ENCODE measurements around the gene DCAF6.
A peak's percentile ranks its signal among the peaks of the same experiment; 100 is the strongest.
"Not testable (repeated sequence)": the region's sequence is repeated elsewhere in the genome, so short reads cannot be mapped to it uniquely, and the experiment has no call there.

DCAF6 gene

DNA sequence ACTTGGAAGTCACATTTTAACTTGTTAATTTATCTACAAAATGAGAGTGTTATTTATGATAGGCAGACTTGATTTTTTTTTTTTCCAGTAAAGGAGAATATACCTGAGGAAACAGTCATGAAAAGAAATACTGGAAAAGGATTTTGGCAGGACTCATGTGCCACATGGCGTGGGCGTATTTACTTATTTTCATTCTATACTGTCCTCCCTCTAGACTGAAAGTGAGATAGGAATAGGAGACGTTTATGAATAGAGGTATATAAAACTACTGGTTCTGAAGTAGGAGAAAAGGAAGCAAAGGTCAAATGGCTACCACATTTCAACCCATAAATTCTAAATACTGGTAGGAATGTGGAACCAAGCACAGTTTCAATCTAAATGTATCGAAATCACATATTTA, 95.1 kb downstream of the DCAF6 start:
- DNase-seq (ENCODE audit: low read depth in 2 of 2), result no peak

DNA sequence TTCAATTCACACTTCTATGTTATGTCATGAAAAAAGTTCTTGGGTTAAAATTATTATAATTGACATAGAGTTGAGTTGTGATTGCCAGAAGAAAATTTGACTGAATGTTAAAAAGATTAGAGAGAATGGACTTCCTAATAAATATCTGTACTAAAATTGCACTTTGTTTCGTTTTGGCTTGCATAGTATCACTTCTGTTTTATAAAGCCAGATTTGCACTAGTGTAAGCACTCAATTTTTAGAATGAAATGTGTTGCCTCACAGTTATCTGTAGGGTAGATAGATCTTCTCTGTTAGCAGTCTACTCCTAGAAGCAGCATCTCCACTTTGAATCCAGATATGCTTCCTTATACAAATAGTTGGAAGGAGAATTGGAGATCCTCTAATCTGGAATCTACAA, 95.5 kb downstream of the DCAF6 start:
- DNase-seq (ENCODE audit: low read depth in 2 of 2), result no peak

DNA sequence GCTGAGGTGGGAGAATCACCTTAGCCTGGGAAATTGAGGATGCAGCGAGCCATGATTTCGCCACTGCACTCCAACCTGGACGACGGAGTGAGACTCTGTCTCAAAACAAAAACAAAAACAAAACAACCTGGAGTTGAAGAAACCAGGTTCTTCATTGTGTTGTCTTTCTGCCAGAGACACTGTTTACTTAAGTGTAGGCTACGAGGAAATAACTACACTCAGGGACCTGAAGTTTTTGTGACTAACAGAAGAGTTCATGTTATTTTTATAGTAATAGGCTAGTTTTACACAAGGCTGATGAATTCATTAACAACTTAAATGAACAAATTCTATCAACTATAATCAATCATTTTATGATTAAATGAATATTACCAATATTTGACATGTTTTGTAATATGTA, 98.9 kb downstream of the DCAF6 start:
- DNase-seq (ENCODE audit: low read depth in 2 of 2), result no peak

DNA sequence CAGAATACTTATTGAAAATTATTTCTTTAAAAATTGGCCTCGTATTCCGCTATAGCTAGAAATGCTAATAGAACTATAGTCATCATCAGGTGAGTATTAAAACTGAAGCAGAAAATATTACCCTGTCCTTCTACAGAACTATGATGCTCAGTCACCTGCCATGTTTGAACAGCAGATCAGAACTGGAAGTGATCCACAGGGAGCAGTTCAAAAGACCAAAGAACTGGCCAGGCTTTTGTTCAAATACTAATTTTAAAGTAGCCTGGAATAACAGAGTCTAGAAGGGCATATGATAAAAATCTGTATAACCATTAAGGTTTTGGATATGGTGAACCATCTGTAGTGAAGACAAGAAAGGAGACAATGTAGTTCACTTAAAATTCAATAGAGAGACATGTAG, 105.9 kb downstream of the DCAF6 start:
- DNase-seq (ENCODE audit: low read depth in 2 of 2), result no peak

DNA sequence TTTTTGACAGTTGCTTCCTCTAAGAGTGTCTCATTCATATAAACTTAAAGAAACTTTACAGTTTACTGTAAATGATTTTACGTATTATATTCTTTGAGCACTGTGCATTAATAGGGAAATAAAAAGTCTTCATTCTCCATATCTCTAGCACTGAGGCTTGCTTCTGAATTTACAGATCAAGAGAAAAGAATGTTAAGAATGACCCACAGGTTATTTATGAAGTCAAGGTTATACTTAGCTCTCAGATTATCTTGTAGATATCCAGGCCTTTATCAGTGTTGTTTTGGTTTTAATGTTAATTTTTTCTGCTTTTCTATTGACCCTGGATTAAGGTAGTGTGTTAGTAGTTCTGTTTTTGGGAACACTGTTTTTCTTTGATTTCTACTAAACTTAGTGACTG, 108.8 kb downstream of the DCAF6 start:
- no peak for DNase-seq (ENCODE audit: low read depth in 2 of 2)

DNA sequence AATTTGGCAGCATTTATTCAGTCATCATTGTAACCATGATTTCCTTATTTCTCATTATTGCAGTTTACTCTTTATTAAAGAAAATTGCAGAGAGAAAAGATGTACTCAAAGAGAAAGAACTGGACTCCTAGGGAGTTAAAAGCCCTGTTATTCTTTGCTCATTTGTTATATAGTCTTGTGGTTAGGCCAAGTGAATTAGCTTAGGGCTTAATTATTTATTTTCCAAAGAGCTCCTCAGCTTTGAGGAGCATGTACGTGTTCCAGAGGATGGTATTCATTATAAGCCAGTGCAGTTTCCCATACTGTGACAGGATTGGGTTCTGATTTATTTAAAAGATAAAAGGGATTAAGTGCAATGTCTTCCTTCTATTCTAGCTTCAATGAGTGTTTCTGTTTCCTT, 113.8 kb downstream of the DCAF6 start:
- no peak for DNase-seq (ENCODE audit: low read depth in 2 of 2)

DNA sequence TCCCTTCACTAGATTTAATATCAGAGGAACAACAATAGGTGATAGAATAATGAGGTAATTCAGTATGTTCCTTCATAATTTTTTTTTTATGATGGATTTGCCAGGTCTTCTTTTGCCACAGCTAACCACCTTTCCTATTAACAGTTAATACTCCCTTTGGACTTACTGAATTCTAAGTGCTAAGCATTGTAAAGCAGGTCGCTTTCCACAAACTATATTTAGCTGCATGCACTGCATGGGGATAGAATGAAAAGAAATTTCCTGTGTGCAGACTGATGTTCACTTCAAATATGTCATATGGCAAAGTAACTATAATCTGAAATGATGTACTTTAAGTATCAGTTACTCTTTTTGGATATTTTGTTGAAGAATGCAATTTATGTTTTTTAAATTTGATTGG, 114.4 kb downstream of the DCAF6 start:
- DNase-seq (ENCODE audit: low read depth in 2 of 2), result no peak

DNA sequence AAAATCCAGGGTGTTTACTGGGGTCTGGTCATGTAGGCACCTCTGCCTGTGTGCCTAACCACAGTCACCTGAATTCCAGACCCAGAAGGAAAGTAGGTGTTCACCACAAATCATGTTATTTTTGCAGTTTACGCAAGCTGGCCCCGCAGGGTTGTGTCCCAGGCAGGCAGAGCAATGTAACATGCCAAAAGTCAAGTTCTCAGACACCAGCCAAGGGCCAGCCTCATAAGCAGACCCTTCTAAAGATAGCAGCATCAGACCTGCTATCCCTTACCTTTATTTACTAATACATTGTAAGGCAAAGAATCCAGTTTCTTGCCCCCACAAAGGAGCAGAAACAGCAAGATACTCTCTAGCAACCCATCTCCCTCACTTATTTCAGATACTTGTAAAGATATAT, 117.2 kb downstream of the DCAF6 start:
- no peak for DNase-seq (ENCODE audit: low read depth in 2 of 2)

DNA sequence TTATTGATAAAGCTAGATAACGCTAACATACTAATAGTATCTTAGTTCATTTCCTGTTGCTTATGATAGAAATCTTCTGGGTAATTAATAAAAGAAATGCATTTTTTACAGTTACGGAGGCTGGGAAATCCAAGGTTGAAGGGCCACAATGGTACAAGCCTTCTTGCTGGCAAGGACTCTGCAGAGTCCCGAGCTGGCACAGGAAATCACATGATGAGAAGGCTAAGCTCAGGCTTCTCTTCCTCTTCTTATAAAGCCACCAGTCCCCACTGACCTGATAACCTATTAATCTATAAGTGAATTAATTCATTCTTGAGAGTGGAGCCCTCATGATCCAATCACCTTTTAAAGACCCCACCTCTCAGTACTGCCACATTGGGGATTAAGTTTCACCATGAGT, 117.6 kb downstream of the DCAF6 start:
- no peak for DNase-seq (ENCODE audit: low read depth in 2 of 2)

DNA sequence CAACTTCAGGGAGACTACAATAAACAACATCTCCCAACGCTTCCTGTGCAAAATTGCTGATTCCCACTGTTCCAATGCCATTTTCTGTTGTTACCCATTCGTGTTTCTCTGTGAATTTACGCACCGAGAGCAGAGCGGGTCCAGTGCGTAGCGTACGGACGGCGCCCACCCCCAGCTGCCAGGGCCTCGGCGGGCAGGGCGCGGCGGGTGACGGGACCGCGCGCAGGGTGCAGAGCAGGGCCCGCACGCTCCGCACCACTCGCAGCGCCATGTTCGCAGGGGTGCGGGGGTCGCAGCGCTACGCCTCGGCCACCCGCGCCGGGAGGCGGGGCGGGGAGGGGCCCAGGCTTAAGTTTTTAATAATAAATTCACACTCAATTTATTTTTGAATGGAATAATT, 119.7 kb downstream of the DCAF6 start:
- not testable (repeated sequence) for DNase-seq (ENCODE audit: low read depth in 2 of 2)

DNA sequence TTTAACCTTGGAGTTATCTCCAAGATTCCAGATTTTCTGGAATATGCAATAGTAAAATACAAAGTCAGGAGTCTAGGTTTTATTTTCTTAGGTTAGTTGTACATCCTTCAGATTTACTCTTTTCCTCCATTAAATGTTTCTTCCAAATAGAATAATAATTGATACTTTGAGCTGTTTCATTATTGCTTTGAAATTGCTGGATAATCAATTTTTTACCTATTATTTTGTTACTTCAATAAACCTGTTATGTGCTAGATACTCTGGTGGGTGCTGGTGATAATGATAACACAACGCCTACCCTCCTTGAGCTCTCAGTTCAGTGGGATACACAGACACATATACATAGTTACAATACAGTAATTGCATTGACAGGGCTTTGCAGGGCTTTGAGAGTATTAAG, 120.9 kb downstream of the DCAF6 start:
- DNase-seq (ENCODE audit: low read depth in 2 of 2), result no peak

DNA sequence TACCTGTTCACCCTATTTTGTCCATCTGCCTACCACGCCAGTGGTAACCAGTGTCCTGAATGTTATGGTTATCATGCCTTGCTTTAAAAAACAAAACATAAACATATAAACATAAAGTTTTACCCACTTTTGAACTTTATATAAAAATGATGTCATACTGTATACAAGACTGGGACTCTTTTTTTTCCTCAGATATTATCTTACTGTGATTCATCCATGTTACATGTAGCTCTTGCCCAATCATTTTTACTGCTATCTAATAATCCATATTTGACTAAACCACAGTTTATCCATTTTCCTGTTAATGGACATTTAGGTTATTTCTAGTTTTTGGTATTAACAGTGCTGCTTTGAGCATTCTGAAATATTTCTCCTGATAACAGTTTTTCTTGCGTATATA, 121.4 kb downstream of the DCAF6 start:
- DNase-seq (ENCODE audit: low read depth in 2 of 2), result no peak

DNA sequence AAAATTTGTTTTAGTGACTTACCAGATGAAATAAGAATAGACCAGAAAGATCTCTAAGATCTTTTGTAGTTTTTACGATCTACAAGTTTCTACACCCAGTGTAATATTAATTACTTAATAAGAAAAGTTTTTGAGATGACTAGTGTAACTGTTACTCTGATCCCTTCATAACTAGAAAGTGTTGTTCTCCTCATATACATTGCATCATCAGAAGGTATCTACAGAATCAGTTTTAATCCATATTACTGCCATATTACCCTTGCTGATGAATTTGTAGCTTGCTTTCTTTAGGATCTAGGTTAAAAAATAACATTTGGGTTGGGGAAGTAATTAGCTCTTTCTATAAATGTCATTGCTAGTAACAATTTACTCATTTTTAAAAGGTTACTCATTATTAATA, 127.7 kb downstream of the DCAF6 start:
- no peak for DNase-seq (ENCODE audit: low read depth in 2 of 2)

DNA sequence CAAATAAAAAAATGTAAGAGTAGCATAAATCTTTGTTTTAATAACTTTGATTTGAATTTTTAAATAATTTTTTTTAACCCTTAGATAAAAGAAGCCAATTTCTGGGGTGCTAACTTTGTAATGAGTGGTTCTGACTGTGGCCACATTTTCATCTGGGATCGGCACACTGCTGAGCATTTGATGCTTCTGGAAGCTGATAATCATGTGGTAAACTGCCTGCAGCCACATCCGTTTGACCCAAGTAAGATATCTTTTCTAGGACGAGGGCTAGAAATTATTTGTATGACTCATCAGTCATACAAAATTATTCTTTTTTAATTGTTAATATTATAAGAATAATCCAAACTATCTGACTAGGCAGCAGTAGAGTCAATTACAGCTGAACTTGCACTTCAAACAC, 129.0 kb downstream of the DCAF6 start:
- no peak for DNase-seq (ENCODE audit: low read depth in 2 of 2)

DNA sequence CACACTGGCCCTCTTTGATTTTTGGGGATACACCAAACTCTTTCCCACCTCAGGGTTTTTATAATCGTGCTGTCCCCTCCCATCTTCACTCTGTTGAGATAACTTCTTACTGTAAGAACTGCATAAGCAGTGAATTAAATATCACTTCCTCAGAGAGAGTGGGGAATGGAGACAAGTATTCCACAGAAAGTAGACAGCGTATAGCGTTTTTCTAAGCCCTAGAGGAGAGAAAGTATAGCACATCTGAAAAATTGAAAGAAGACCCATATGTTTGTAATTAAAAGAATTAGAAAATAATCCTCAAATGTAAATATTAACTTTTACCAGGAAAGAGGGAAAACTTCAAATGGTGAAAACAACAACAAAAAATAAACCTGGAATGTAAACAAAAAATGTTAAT, 132.9 kb downstream of the DCAF6 start:
- DNase-seq (ENCODE audit: low read depth in 2 of 2), result no peak

DNA sequence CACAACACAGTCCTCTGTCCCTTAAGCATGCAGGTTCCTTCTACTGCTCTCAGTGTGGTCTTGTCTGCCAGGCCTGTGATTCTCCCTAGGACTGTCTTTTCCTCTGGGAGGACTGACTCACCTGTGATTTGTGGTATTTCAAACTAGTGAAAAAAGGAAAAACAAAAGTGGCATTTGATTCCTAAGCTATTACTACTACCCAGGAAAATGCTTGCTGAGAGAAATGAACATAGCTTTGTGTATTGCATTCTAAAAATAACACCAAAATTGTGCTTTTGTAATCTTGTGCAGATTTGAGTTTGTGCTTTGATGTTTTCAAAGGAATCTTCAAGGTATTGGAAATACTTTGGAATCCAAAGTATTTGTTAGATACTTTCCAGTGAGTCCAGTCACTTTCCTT, 143.3 kb downstream of the DCAF6 start:
- DNase-seq (ENCODE audit: low read depth in 2 of 2), result no peak

DNA sequence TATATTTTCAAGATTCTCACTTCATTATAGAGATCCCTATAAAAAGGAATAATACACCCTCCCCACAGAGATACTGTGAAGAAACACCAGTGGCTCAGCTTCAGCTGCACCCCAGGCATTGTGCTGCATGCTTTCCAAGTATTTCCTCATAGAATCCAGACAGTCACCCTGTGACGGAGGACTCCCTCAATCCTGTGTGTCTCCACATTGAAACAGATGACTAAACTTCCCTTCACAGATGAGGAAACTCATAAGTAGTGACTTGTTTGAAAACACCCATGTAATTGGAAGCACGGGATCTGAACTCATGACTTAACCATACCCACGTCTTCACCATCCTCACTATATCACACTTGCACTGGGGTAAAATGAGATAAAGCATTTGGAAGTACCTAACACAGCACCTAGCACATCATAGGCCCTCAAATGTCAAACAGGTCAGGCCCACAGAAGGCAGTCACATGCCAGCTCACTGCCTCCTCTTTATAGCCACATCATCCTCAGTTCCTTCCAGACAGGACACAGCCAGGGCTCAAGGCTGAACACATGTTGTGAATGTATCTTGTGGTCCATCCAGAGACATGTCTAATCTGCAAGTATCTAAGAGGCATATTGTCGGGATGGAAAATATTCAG, 145.0 kb downstream of the DCAF6 start:
- no peak for DNase-seq (ENCODE audit: low read depth in 2 of 2)

DNA sequence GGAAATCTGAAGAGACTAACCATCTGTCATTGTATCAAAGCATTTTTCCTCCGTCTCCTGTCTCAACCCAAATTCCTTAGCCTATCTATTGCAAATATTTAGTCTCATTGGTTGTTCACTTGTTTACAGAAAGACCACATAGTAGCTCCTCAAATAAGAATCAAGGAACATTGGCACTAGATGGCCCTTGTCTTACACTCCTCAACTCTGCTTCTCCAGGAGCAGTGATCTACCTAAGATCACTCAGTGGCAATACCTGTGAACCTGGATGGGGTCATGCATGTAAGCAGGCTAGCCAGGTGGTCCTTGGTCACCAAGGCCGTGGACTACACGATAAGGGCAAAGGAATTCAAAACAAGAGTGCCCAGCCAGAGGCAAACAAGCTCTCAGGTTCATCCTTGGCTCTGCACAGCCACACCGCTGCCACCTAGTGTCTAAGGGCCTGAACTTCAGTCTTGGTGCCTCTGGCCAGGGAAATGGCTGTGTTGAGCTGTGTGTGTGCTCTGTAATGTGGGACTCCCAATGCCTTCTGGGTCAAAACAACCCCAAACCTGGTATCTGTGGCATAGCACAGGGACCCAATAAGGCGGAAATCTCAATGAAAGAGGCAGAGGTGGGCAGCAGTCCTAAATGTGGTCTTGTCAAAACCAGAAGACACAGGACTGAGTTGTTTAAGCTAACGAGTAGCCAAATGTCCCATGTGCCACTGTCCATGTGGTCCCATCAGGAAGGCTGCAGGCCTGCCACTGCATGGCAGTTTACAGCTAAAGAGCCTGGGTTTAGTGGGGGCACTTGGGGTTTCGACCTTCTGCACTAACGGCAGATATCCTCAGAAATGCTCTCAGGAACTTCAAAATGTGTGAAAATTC, 145.8 kb downstream of the DCAF6 start:
- DNase-seq (ENCODE audit: low read depth in 2 of 2), result peak; percentile 63 to 64

DNA sequence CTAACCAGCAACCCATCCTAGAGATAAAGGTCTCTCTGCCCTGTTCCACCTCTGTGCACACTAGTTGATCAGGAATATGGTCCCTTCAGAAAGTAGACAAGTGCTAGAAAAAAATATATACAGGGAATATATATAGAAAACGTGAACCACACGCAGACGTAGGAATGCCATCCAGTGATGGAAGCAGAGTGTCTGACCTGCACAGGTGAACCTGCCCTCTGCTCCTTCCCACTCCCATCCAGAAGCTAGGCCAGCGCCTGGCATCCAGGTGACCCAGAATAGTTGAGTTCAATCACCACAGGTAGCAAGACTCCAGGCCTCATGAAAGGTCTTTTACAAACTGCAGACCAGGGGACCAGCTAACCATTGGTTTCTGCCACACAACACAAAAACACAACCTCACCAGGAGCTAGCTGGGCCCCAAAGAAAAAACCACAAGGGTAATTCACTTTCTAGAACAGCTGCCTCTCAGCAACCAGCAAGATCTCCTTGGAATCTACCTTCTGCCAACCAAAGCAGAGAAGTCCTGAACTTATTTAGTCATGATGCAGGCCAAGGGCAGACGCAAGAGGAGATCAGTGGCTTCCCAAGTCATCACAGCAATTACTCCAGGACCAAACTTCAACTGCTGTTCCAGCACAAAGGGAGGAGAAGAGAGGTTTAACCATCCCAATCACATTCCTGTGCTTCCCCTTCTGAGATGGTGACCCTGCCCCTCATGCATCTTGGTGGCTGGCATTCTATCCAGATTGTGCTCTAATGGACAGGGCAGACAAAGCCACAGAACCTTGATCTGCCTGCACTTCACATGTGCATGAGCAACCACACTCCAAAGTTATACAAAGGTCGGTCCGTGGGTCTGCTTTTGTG, 147.2 kb downstream of the DCAF6 start:
- DNase-seq (ENCODE audit: low read depth in 2 of 2), result no peak

DNA sequence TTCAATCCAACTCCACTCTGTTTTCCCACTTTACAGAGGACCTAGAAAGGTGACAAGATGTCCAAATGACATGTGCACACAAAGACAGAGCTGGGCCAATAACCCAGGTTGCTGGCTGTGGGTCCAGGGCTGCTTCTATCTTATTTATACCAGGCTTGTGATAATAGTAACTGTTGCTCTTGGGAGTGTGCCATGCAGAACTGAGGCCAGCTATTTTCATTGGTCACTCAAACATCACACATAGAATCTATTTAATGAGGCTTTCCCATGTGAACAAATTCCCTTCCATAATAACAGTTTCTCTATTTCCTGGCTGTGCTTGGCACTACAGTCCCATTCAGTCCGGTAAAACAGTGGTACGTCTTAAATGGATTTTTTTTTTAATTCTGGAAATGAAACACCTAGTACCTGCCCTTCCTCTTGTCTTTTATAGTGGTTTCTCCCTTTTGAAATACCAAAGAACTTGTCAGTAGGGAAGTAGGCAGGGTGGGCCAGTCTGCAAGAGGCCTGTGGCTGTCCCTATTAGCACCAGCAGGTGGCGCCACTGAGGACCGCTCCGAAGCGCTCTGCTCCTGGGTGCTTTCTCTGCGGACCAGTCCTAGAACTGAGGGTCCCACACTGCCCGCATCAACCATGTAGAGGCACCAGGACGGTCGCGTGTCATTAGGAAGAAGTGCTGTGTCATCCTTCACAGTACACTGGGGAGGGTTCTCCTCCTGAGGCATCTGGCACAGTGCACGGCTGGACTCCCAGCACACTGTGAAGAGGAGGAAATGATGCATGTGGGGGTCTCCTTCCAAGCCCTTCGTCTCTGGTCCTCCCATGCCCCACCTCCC, 148.1 kb downstream of the DCAF6 start:
- peak; percentile 57 to 69 for DNase-seq (ENCODE audit: low read depth in 2 of 2)

DNA sequence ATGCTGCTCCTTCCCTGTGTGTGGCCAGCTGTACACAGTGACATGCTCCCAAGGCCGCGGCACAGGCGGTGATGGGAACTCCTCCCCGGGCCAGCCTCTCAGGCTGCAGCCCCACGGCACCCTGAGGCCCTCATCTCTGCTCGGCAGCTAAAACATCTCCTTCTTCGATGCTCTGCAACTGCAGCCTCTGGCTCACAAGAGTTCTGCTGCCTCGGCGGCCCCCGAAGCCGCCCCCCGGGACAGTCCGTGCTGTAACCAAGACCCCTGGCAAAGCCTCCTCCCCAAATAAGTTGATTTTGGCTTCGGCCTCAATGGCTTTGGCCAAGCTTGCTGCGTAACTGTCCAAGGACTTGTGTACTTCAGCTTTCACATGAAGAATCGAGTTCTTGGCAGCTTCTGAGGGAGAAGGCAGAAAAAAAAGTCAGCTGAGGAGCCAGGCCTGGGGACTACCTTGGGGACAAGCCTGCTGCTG, 149.0 kb downstream of the DCAF6 start:
- DNase-seq (ENCODE audit: low read depth in 2 of 2), result no peak

DNA sequence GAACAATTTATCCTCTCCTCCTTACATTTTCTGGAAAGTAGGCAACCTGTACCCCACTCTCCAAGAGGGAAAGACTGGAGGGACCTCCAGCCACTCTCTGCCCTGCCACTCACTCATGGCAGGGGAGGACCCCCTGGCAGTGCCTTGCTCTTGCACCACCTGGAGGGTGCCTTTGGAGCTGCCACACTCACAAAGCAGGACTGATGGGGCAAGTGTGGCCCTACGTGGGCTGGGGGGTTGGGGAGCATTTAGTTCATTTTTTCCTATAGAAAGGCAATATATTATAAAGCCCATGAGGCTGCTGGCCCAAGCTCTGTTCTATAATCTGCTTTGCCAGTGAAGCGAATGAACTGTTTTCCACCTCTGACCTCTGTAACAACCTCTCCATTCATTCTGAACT, 150.0 kb downstream of the DCAF6 start:
- no peak for DNase-seq (ENCODE audit: low read depth in 2 of 2)
